GM12872 (cell line): ENCODE data around the gene MAP3K5.

Source experiments
- CTCF ChIP-seq: IDR thresholded peaks from 3 replicates; pipeline ENCODE4 v1.5.1; 2011; ENCODE audit warnings: low read depth, mild to moderate bottlenecking, low read length, moderate library complexity; ENCODE audit not compliant: insufficient read depth

MAP3K5 gene

GRCh38 chr6:136734977-136735376, 57.3 kb downstream of the MAP3K5 start:
- no peak for TF ChIP-seq CTCF

GRCh38 chr6:136732889-136733288, 59.4 kb downstream of the MAP3K5 start:
- TF ChIP-seq CTCF, result no peak

- TF ChIP-seq CTCF, result no peak
Observed at GRCh38 chr6:136729832-136730231, 62.4 kb downstream of the MAP3K5 start.

- no peak for TF ChIP-seq CTCF
Observed at GRCh38 chr6:136728976-136729515, 63.2 kb downstream of the MAP3K5 start.

- TF ChIP-seq CTCF, result no peak
Observed at GRCh38 chr6:136728033-136728939, 64.0 kb downstream of the MAP3K5 start.

GRCh38 chr6:136726837-136727557, 65.3 kb downstream of the MAP3K5 start:
- TF ChIP-seq CTCF, result no peak

- no peak for TF ChIP-seq CTCF
Observed at GRCh38 chr6:136725124-136725523, 67.2 kb downstream of the MAP3K5 start.
